OCI-LY7 (cell line): Measurements from ENCODE around the gene EHD3.

Experiments
- CTCF ChIP-seq: fragments of 200-600 bp; sonication (generic); conservative IDR thresholded peaks from 2 replicates; pipeline ENCODE4 v1.5.1; 2014; ENCODE audit warnings: mild to moderate bottlenecking, antibody characterized with exemption, low read length, moderate library complexity, mixed read lengths
- EZH2phosphoT487 ChIP-seq: fragments of 200-600 bp; sonication (generic); IDR thresholded peaks from 2 replicates; pipeline ENCODE4 v1.6.1; 2018; ENCODE audit warnings: low read depth, borderline replicate concordance, mild to moderate bottlenecking, mixed run types, antibody characterized with exemption, low read length, moderate library complexity, mixed read lengths

DNA sequence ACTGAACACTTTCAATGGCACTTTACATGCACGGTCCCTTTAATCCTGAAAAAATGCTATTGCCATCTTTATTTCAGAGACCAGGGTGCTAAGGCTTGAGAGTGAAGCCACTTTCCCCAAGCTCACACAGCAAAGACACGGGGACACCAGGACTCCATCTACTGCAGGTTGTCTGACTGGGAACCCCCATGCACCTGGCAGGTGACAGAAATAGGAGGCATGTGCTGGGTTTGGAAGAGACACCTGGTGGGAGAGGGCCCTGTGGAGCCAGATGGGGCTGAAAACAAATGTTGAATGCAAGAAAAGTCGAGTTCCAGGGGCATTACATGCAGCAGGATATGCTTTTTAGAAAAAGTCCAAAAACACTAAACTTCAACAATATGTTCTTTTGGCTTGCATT is 5.2 kb upstream of the EHD3 start:
- no peak for TF ChIP-seq CTCF
- TF ChIP-seq EZH2phosphoT487 = no peak
